HCT116 (cell line): ENCODE measurements around the gene PCNX1. TPM values are rescaled to one million over a fixed set of nuclear protein-coding genes. Genes with fewer than 3 reads are reported as not detected.
A peak's percentile ranks its signal among the peaks of the same experiment; 100 is the strongest.

Experiments
- ATAC-seq: fragments of 200-7000 bp; cut with Tn5 transposase; 2 replicates; pipeline ENCODE4 v1.9.1; 2020; ENCODE audit warnings: mild to moderate bottlenecking, moderate library complexity
- BruUV-seq: library from RNA; stranded (reverse); fragments of 400-500 nt; replicated peaks from 2 replicates; lab custom pipeline; 2021; lab: Mats Ljungman, UMichigan
- CTCF ChIA-PET: fragments of 300-600 bp; sonication (Branson Sonifier 250); formaldehyde crosslinking; loops from one replicate; lab custom pipeline; 2021; ENCODE audit warnings: antibody characterized with exemption; lab: Charles Lee
- POLR2A ChIA-PET: fragments of 300-600, 350-600 bp; sonication (Branson Sonifier 250); formaldehyde crosslinking; loops from one replicate; lab custom pipeline; 2021; ENCODE audit warnings: antibody characterized with exemption; lab: Charles Lee
- RAD21 ChIA-PET, 2 experiments: fragments of 300-600 bp; sonication (Branson Sonifier 250); formaldehyde crosslinking; loops; one replicate each; lab custom pipeline; 2023; ENCODE audit warnings: low total read pairs in 2 of 2; ENCODE audit not compliant: uncharacterized antibody in 2 of 2, unreplicated experiment in 2 of 2, low non-redundant PET in 1 of 2; lab: Charles Lee
- DNase-seq: peaks from one replicate; pipeline ENCODE4 v3.0.0-alpha.2; 2010; ENCODE audit warnings: low read depth, low spot score
- H2AFZ ChIP-seq: fragments of 200-600 bp; shearing (Covaris generic), sonication (generic); 2 replicates; pipeline ENCODE4 v1.6.1; 2017; ENCODE audit warnings: low read depth, mixed run types, mixed read lengths, antibody characterized with exemption, low read length; ENCODE audit not compliant: poor library complexity, severe bottlenecking
- H3K27ac ChIP-seq: 2 replicates; pipeline ENCODE4 v1.5.1; 2012; ENCODE audit warnings: low read depth, low read length
- H3K27me3 ChIP-seq: fragments of 200-600 bp; sonication (generic); 2 replicates; pipeline ENCODE4 v1.6.1; 2016; ENCODE audit warnings: mixed run types, low read length, mixed read lengths; ENCODE audit not compliant: insufficient read depth
- H3K36me3 ChIP-seq, 2 experiments: fragments of 200-500 bp in 1 of 2; fragments of 200-600 bp in 1 of 2; sonication (Bioruptor generic) in 1 of 2; sonication (generic) in 1 of 2; 2 replicates each; pipeline versions ENCODE4 v1.5.1 to v1.6.1; 2014 to 2016; ENCODE audit warnings: low read length in 2 of 2, inconsistent platforms in 1 of 2, mixed read lengths in 1 of 2, mixed run types in 1 of 2; ENCODE audit not compliant: insufficient read depth in 2 of 2, control insufficient read depth in 1 of 2
- H3K4me1 ChIP-seq, 2 experiments: fragments of 200-600 bp in 1 of 2; sonication (generic) in 1 of 2; 2 replicates each; pipeline versions ENCODE4 v1.5.1 to v1.6.1; 2012 to 2017; ENCODE audit warnings: low read length in 2 of 2, inconsistent platforms in 1 of 2, mild to moderate bottlenecking in 1 of 2, mixed read lengths in 1 of 2, mixed run types in 1 of 2, moderate library complexity in 1 of 2; ENCODE audit not compliant: insufficient read depth in 2 of 2, control insufficient read depth in 1 of 2
- H3K4me2 ChIP-seq: fragments of 200-600 bp; sonication (generic); 2 replicates; pipeline ENCODE4 v1.6.1; 2017; ENCODE audit warnings: mixed run types, low read length, mixed read lengths
- H3K4me3 ChIP-seq, 2 experiments: fragments of 200-600 bp in 1 of 2; sonication (generic) in 1 of 2; replicated peaks in 1 of 2; 2 replicates each; pipeline ENCODE4 v1.5.1; 2011 to 2016; ENCODE audit warnings: low read length in 2 of 2, control low read depth in 1 of 2, low read depth in 1 of 2, mild to moderate bottlenecking in 1 of 2, mixed read lengths in 1 of 2, mixed run types in 1 of 2
- H3K79me2 ChIP-seq: fragments of 200-600 bp; sonication (generic); 2 replicates; pipeline ENCODE4 v1.6.1; 2017; ENCODE audit warnings: mild to moderate bottlenecking, mixed run types, low read length, moderate library complexity, mixed read lengths; ENCODE audit not compliant: insufficient read depth
- H3K9ac ChIP-seq: fragments of 200-600 bp; sonication (generic); 2 replicates; pipeline ENCODE4 v1.6.1; 2016; ENCODE audit warnings: low read length, mixed read lengths
- H3K9me2 ChIP-seq: fragments of 200-600 bp; sonication (generic), shearing (Covaris generic); 2 replicates; pipeline ENCODE4 v1.6.1; 2017; ENCODE audit warnings: mixed run types, mild to moderate bottlenecking, moderate library complexity; ENCODE audit not compliant: insufficient read depth
- H3K9me3 ChIP-seq, 2 experiments: fragments of 200-500 bp in 1 of 2; fragments of 200-600 bp in 1 of 2; sonication (Bioruptor generic) in 1 of 2; sonication (generic) in 1 of 2; 2 replicates each; pipeline ENCODE4 v1.6.1; 2014 to 2017; ENCODE audit warnings: low read length in 2 of 2, mixed read lengths in 2 of 2, inconsistent platforms in 1 of 2, low read depth in 1 of 2, mild to moderate bottlenecking in 1 of 2, mixed run types in 1 of 2, moderate library complexity in 1 of 2; ENCODE audit not compliant: control insufficient read depth in 1 of 2, insufficient read depth in 1 of 2
- H4K20me1 ChIP-seq: fragments of 200-600 bp; sonication (generic), shearing (Covaris generic); 2 replicates; pipeline ENCODE4 v1.6.1; 2017; ENCODE audit warnings: mixed run types, mild to moderate bottlenecking, moderate library complexity; ENCODE audit not compliant: insufficient read depth
- CBX3 ChIP-seq: IDR thresholded peaks from 2 replicates; pipeline ENCODE4 v1.6.1; 2012; ENCODE audit warnings: low read depth
- ELF1 ChIP-seq: IDR thresholded peaks from 2 replicates; pipeline ENCODE4 v1.6.1; 2012; ENCODE audit warnings: low read depth, borderline replicate concordance
- EZH2 ChIP-seq: fragments of 200-600 bp; sonication (generic); IDR thresholded peaks from 2 replicates; pipeline ENCODE4 v1.6.1; 2017; ENCODE audit warnings: antibody characterized with exemption, mixed run types
- EZH2phosphoT487 ChIP-seq: fragments of 200-600 bp; IDR thresholded peaks from 2 replicates; pipeline ENCODE4 v1.6.1; 2018; ENCODE audit warnings: antibody characterized with exemption, borderline replicate concordance
- FOSL1 ChIP-seq: IDR thresholded peaks from 2 replicates; pipeline ENCODE4 v1.6.1; 2012; ENCODE audit warnings: low read depth
- JUND ChIP-seq: IDR thresholded peaks from 2 replicates; pipeline ENCODE4 v1.6.1; 2012
- POLR2A ChIP-seq: IDR thresholded peaks from 2 replicates; pipeline ENCODE4 v1.7.0; 2011; ENCODE audit warnings: borderline replicate concordance; ENCODE audit not compliant: insufficient read depth, insufficient read length; ENCODE audit errors: extremely low read depth
- SIN3A ChIP-seq: IDR thresholded peaks from 2 replicates; pipeline ENCODE4 v1.6.1; 2012; ENCODE audit warnings: low read depth
- SP1 ChIP-seq: IDR thresholded peaks from 2 replicates; pipeline ENCODE4 v1.6.1; 2012; ENCODE audit warnings: low read depth
- TCF7L2 ChIP-seq: IDR thresholded peaks from 2 replicates; pipeline ENCODE4 v1.7.0; 2011; ENCODE audit warnings: borderline replicate concordance, inconsistent platforms; ENCODE audit not compliant: insufficient read depth, insufficient read length; ENCODE audit errors: extremely low read depth
- YY1 ChIP-seq: IDR thresholded peaks from 2 replicates; pipeline ENCODE4 v1.6.1; 2011; ENCODE audit warnings: low read length, low read depth, moderate library complexity, mild to moderate bottlenecking; ENCODE audit not compliant: insufficient replicate concordance; ENCODE audit errors: extremely low read depth
- ZFX ChIP-seq: fragments of 450-650 bp; IDR thresholded peaks from 2 replicates; pipeline ENCODE4 v1.6.1; 2017
- intact Hi-C: fragments of 100-400 bp; cut with micrococcal nuclease; formaldehyde crosslinking; loops from 2 replicates; pipeline ENCODE4 v1.10.0; 2022
- total RNA-seq: library from RNA; stranded (reverse); gene quantifications from one replicate; pipeline ENCODE4 v1.2.1, GENCODE V29; 2021; ENCODE audit not compliant: unreplicated experiment
- TF ChIP-seq, protein P1 (sequence below), 3 experiments: fragments of 200-600 bp in 1 of 3; sonication (generic) in 1 of 3; IDR thresholded peaks in 2 of 3; conservative IDR thresholded peaks in 1 of 3; 2 replicates each; pipeline ENCODE4 v1.5.1; 2012 to 2017; ENCODE audit warnings: low read depth in 2 of 3, low read length in 2 of 3, antibody characterized with exemption in 1 of 3, borderline replicate concordance in 1 of 3, control low read depth in 1 of 3, mild to moderate bottlenecking in 1 of 3, mixed read lengths in 1 of 3, mixed run types in 1 of 3, moderate library complexity in 1 of 3; ENCODE audit not compliant: insufficient read depth in 1 of 3
- TF ChIP-seq, protein P2 (sequence below): IDR thresholded peaks from 2 replicates; pipeline ENCODE4 v1.6.1; 2012

PCNX1 gene
- total RNA-seq, 1 experiment from 2014 or later = 52.2 TPM

DNA sequence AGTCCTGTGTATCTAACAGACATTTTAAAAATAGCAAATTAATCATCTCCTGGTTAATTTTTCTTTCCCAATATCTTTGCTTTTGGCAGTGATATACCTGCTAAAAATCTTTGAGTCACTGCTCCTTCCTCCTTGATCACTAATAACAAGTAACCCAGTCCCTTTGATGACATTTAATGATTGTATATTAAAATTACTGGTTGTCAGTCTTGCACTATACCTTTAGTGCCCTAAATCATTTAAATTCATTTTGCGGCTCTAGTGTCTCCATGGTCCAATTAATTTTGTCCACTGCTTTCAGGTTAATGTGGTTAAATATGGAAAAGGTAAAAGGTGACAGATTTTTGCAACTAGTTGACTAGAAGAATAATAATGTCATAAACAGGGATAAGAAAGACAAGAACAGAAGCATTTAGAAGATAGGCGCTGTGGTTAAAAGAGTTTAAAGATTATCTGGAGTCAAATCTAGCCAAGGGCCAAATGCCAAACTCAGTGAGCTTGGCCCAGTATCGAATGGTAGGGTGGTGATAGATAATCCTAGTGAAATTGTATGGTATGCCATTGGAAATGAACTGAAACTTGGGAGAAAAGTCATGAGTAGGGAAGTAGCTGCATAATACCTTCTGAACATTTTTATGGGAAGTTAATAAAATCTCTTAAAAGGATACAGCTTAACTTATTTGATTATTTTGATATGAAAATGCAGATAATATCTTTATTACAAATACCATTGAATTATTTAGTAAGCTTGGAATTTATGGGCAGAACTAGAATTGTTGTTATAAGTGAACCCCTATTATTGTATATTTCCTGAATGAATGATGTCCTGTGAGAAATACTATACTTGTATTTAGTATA is 115.0 kb downstream of the PCNX1 start (continued):
- TF ChIP-seq ELF1 (no peak), POLR2A (no peak), YY1 (no peak), ZFX (no peak), SP1 (peak; percentile 51; the same call in 1 of the 2 replicates), TCF7L2 (no peak)
- TF ChIP-seq, protein P1, sequence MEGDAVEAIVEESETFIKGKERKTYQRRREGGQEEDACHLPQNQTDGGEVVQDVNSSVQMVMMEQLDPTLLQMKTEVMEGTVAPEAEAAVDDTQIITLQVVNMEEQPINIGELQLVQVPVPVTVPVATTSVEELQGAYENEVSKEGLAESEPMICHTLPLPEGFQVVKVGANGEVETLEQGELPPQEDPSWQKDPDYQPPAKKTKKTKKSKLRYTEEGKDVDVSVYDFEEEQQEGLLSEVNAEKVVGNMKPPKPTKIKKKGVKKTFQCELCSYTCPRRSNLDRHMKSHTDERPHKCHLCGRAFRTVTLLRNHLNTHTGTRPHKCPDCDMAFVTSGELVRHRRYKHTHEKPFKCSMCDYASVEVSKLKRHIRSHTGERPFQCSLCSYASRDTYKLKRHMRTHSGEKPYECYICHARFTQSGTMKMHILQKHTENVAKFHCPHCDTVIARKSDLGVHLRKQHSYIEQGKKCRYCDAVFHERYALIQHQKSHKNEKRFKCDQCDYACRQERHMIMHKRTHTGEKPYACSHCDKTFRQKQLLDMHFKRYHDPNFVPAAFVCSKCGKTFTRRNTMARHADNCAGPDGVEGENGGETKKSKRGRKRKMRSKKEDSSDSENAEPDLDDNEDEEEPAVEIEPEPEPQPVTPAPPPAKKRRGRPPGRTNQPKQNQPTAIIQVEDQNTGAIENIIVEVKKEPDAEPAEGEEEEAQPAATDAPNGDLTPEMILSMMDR (IDR thresholded peaks at IDR 0.05 in 2 of 3, conservative IDR thresholded peaks at IDR 0.05 in 1 of 3; ENCODE audit: borderline replicate concordance in 1 of 3, insufficient read depth in 1 of 3, low read depth in 2 of 3, low read length in 2 of 3) = no peak

DNA sequence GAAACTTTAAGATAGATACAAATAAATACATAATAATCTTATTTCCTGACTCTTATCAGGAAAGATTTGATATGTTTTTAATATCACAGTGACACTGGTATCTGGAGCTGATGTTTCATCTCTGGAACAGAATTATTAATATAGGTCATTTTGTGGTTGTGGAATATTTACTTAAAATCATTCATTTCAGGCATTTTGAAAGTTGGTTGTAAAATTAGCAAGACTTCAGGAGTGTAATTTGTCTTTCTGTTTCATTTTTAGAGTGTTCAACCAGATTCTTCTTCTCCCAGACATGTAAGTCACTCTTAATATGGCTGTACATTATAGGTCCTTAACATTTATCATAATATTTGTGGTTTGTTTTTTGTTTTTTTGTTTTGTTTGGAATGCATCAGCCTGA is 115.7 kb downstream of the PCNX1 start:
- Histone ChIP-seq H3K4me2 (peak overlapping the region; percentile 64), H2AFZ (no peak overlapping the region), H3K9me2 (no peaks in the 10 kb centered on the region), H3K9me3 (no peaks in the 10 kb centered on the region)
- ChIA-PET RAD21 (no interaction called here), CTCF (no interaction called here)
- BruUV-seq = no TSS peak
- no peak for DNase-seq
- TF ChIP-seq CBX3 (no peak), EZH2phosphoT487 (no peak), EZH2 (no peak), JUND (no peak), FOSL1 (no peak), SIN3A (no peak)
- TF ChIP-seq, protein P2, sequence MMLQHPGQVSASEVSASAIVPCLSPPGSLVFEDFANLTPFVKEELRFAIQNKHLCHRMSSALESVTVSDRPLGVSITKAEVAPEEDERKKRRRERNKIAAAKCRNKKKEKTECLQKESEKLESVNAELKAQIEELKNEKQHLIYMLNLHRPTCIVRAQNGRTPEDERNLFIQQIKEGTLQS = no peak
- TF ChIP-seq, all 23 proteins: peak for 0
- H3K79me2 ChIP-seq = no peaks in the 10 kb centered on the region
- intact Hi-C loops = no loop called here
- peaks cover 5 to 7% of the 10 kb centered on the region in 2 experiments; a peak in 3 of 4 replicates for H3K36me3 ChIP-seq
- no peaks in the 10 kb centered on the region for H4K20me1 ChIP-seq
- peak overlapping the region; percentile 90 for H3K27ac ChIP-seq
- peak overlapping the region in 1 of 2 experiments; percentile 7; a peak in 1 of 4 replicates for H3K4me3 ChIP-seq
- no peak for ATAC-seq
- no peaks in the 10 kb centered on the region for H3K27me3 ChIP-seq
- POLR2A ChIA-PET = no interaction called here
- no peak overlapping the region for H3K9ac ChIP-seq
- H3K4me1 ChIP-seq = peaks cover 29 to 31% of the 10 kb centered on the region in 2 experiments
